K562 (cell line): ENCODE measurements around the gene SRCIN1. TPM values are rescaled to one million over a fixed set of nuclear protein-coding genes. Genes with fewer than 3 reads are reported as not detected.
A peak's percentile ranks its signal among the peaks of the same experiment; 100 is the strongest.

Experiments used
- BRCA1 ChIP-seq, 2 experiments: fragments of 450-650 bp in 1 of 2; sonication (generic) in 1 of 2; formaldehyde crosslinking in 1 of 2; IDR thresholded peaks; 2 replicates each; pipeline versions ENCODE4 v1.5.0 to v1.6.1; 2017 to 2020; ENCODE audit warnings: mild to moderate bottlenecking in 1 of 2, missing genetic modification reagents in 1 of 2
- DACH1 ChIP-seq: fragments of 450-650 bp; IDR thresholded peaks from 2 replicates; pipeline ENCODE4 v1.6.1; 2018; ENCODE audit not compliant: partially characterized antibody
- DPF2 ChIP-seq: fragments of 450-650 bp; IDR thresholded peaks from 2 replicates; pipeline ENCODE4 v1.6.1; 2016
- ETS2 ChIP-seq: IDR thresholded peaks from 2 replicates; pipeline ENCODE4 v1.6.1; 2016; ENCODE audit warnings: borderline replicate concordance, missing genetic modification characterization, mild to moderate bottlenecking, moderate library complexity, missing compliant biosample characterization; ENCODE audit not compliant: poor library complexity, severe bottlenecking
- FIP1L1 ChIP-seq: fragments of 200-400 bp; formaldehyde crosslinking; IDR thresholded peaks from 2 replicates; pipeline ENCODE4 v1.6.1; 2018; ENCODE audit warnings: mild to moderate bottlenecking, low read depth, low read length; ENCODE audit not compliant: poor library complexity, severe bottlenecking
- IFI16 ChIP-seq: fragments of 250-450 bp; sonication (Bioruptor Pico); IDR thresholded peaks from 2 replicates; pipeline ENCODE4 v2.1.2; 2022; ENCODE audit warnings: mild to moderate bottlenecking, inconsistent platforms
- KAT2B ChIP-seq: IDR thresholded peaks from one replicate; pipeline ENCODE4 v1.6.1; 2012; ENCODE audit warnings: low read depth, mild to moderate bottlenecking, control low read depth, inconsistent platforms, low read length, moderate library complexity
- MYC ChIP-seq, 2 experiments: fragments of 250-450 bp in 1 of 2; sonication (Bioruptor Pico) in 1 of 2; IDR thresholded peaks; 2 replicates each; pipeline versions ENCODE4 v1.5.1 to v1.6.1; 2012 to 2021; ENCODE audit warnings: low read depth in 2 of 2, borderline replicate concordance in 1 of 2, improper control_type of control experiment in 1 of 2, low read length in 1 of 2, mild to moderate bottlenecking in 1 of 2, moderate library complexity in 1 of 2
- NONO ChIP-seq, 2 experiments: fragments of 200-400 bp in 1 of 2; fragments of 450-650 bp in 1 of 2; formaldehyde crosslinking in 1 of 2; IDR thresholded peaks; 2 replicates each; pipeline ENCODE4 v1.6.1; 2017; ENCODE audit warnings: low read depth in 2 of 2, mild to moderate bottlenecking in 2 of 2, moderate library complexity in 2 of 2, low read length in 1 of 2
- PTBP1 ChIP-seq: fragments of 200-400 bp; formaldehyde crosslinking; IDR thresholded peaks from 2 replicates; pipeline ENCODE4 v1.6.1; 2017; ENCODE audit warnings: low read depth, low read length
- STAG1 ChIP-seq: sonication (generic); formaldehyde crosslinking; IDR thresholded peaks from 2 replicates; pipeline ENCODE4 v1.5.0; 2020; ENCODE audit warnings: missing genetic modification reagents, borderline replicate concordance
- ZNF217 ChIP-seq: sonication (generic); formaldehyde crosslinking; IDR thresholded peaks from 2 replicates; pipeline ENCODE4 v1.8.0; 2022; ENCODE audit warnings: mild to moderate bottlenecking, missing genetic modification reagents
- polyA plus RNA-seq, 8 experiments: library from polyadenylated mRNA; depleted of rRNA in 4 of 8; stranded (reverse) in 5 of 8; unstranded in 3 of 8; fragments of >200 nt; fragmentation: Nextera tagmentation in 2 of 8; fragmentation: Illumina TruSeq in 1 of 8; extraction: Ambion mirVana in 2 of 8; extraction: Trizol in 1 of 8; gene quantifications; 2 replicates each; pipeline versions ENCODE4 v1.2.1 to v1.2.3, GENCODE V29; 2011 to 2014; ENCODE audit warnings: inconsistent platforms in 1 of 8, missing spikeins in 1 of 8
- total RNA-seq, 7 experiments: library from RNA; depleted of rRNA in 6 of 7; stranded (reverse); fragments of >200 nt in 6 of 7; fragmentation: Illumina TruSeq in 2 of 7; extraction: Trizol in 2 of 7; gene quantifications; 2 replicates each; pipeline versions ENCODE4 v1.2.1 to v1.2.3, GENCODE V29; 2011 to 2021; ENCODE audit warnings: low replicate concordance in 1 of 7
- TF ChIP-seq, protein P1 (sequence below): fragments of 450-650 bp; IDR thresholded peaks from 2 replicates; pipeline ENCODE4 v1.6.1; 2016; ENCODE audit warnings: low read depth
- TF ChIP-seq, protein P2 (sequence below): fragments of 250-450 bp; sonication (Bioruptor Pico); IDR thresholded peaks from 2 replicates; pipeline ENCODE4 v1.5.0; 2021
- TF ChIP-seq, protein P3 (sequence below): sonication (generic); formaldehyde crosslinking; IDR thresholded peaks from 2 replicates; pipeline ENCODE4 v1.8.0; 2022; ENCODE audit warnings: mild to moderate bottlenecking, missing genetic modification reagents

The SRCIN1 gene
- total and polyA plus RNA-seq, 9 of the 15 experiments (the other 6 are each of a cell fraction or from before 2014, with no cell fraction given), result 0.09 to 0.33 (median 0.13) TPM; not detected in 6

DNA sequence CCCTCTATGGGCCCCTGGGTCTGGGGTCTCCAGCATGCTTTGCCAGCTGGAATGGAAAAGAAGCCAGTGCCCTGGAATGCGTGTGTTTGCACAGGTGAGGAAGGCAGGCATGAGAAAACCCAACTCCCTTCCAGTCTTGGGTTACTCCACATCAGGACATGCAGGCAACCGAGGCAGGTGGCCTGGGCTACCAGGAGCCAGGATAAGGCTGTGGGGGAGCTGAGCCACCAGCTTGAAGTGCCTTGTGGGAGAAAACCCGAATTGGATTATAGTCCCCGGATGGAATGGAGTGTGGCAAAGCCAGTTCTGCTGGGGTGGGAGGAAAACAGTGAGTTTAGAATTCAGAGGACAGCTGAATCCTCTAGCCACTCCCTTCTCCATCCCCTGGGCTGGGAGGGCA, 7.2 kb downstream of the SRCIN1 start (continued):
- TF ChIP-seq, protein P1, sequence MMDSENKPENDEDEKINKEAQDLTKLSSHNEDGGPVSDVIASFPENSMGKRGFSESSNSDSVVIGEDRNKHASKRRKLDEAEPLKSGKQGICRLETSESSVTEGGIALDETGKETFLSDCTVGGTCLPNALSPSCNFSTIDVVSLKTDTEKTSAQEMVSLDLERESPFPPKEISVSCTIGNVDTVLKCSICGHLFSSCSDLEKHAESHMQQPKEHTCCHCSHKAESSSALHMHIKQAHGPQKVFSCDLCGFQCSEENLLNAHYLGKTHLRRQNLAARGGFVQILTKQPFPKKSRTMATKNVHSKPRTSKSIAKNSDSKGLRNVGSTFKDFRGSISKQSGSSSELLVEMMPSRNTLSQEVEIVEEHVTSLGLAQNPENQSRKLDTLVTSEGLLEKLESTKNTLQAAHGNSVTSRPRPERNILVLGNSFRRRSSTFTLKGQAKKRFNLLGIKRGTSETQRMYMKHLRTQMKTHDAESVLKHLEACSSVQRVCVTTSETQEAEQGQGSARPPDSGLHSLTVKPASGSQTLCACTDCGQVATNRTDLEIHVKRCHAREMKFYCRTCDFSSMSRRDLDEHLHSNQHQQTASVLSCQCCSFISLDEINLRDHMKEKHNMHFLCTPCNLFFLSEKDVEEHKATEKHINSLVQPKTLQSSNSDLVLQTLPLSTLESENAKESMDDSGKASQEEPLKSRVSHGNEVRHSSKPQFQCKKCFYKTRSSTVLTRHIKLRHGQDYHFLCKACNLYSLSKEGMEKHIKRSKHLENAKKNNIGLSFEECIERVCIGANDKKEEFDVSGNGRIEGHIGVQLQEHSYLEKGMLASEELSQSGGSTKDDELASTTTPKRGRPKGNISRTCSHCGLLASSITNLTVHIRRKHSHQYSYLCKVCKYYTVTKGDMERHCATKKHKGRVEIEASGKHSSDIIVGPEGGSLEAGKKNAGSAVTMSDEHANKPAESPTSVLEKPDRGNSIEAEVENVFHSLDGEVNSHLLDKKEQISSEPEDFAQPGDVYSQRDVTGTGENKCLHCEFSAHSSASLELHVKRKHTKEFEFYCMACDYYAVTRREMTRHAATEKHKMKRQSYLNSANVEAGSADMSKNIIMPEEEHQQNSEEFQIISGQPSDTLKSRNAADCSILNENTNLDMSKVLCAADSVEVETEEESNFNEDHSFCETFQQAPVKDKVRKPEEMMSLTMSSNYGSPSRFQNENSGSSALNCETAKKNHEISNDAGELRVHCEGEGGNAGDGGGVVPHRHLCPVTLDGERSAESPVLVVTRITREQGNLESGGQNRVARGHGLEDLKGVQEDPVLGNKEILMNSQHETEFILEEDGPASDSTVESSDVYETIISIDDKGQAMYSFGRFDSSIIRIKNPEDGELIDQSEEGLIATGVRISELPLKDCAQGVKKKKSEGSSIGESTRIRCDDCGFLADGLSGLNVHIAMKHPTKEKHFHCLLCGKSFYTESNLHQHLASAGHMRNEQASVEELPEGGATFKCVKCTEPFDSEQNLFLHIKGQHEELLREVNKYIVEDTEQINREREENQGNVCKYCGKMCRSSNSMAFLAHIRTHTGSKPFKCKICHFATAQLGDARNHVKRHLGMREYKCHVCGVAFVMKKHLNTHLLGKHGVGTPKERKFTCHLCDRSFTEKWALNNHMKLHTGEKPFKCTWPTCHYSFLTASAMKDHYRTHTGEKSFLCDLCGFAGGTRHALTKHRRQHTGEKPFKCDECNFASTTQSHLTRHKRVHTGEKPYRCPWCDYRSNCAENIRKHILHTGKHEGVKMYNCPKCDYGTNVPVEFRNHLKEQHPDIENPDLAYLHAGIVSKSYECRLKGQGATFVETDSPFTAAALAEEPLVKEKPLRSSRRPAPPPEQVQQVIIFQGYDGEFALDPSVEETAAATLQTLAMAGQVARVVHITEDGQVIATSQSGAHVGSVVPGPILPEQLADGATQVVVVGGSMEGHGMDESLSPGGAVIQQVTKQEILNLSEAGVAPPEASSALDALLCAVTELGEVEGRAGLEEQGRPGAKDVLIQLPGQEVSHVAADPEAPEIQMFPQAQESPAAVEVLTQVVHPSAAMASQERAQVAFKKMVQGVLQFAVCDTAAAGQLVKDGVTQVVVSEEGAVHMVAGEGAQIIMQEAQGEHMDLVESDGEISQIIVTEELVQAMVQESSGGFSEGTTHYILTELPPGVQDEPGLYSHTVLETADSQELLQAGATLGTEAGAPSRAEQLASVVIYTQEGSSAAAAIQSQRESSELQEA, result no peak
- peak; percentile 37 for TF ChIP-seq DACH1
- TF ChIP-seq DPF2, result peak; percentile 70
- TF ChIP-seq STAG1 (CRISPR knock-in tag), result no peak
- TF ChIP-seq BRCA1 (IDR thresholded peaks at IDR 0.05), result no peak
- no peak for TF ChIP-seq BRCA1 (CRISPR knock-in tag; IDR thresholded peaks at IDR 0.05)
- no peak for TF ChIP-seq IFI16
- TF ChIP-seq ZNF217, result no peak
- TF ChIP-seq MYC (IDR thresholded peaks at IDR 0.05; ENCODE audit: low read depth, low read length), result peak; percentile 40; the same call in 1 of the 2 replicates
- no peak for TF ChIP-seq MYC (CRISPR knock-in tag; IDR thresholded peaks at IDR 0.05; ENCODE audit: borderline replicate concordance, low read depth)
- no peak for TF ChIP-seq KAT2B
- 0 out of 4 replicates have a peak, but pooled peaks of 1 of the 2 experiments have one; percentile 43 for TF ChIP-seq NONO (IDR thresholded peaks at IDR 0.05; ENCODE audit: low read depth in 2 of 2, low read length in 1 of 2)
- TF ChIP-seq ETS2 (tag), result no peak
- TF ChIP-seq, protein P2, sequence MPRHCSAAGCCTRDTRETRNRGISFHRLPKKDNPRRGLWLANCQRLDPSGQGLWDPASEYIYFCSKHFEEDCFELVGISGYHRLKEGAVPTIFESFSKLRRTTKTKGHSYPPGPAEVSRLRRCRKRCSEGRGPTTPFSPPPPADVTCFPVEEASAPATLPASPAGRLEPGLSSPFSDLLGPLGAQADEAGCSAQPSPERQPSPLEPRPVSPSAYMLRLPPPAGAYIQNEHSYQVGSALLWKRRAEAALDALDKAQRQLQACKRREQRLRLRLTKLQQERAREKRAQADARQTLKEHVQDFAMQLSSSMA (CRISPR knock-in tag), result no peak
- TF ChIP-seq, protein P3, sequence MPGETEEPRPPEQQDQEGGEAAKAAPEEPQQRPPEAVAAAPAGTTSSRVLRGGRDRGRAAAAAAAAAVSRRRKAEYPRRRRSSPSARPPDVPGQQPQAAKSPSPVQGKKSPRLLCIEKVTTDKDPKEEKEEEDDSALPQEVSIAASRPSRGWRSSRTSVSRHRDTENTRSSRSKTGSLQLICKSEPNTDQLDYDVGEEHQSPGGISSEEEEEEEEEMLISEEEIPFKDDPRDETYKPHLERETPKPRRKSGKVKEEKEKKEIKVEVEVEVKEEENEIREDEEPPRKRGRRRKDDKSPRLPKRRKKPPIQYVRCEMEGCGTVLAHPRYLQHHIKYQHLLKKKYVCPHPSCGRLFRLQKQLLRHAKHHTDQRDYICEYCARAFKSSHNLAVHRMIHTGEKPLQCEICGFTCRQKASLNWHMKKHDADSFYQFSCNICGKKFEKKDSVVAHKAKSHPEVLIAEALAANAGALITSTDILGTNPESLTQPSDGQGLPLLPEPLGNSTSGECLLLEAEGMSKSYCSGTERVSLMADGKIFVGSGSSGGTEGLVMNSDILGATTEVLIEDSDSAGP (CRISPR knock-in tag), result no peak
- TF ChIP-seq PTBP1, result no peak
- TF ChIP-seq FIP1L1, result no peak
